B cell (primary cell): ENCODE results near the gene ZNF492. TPM values are rescaled to one million over a fixed set of nuclear protein-coding genes. Genes with fewer than 3 reads are reported as not detected.

ENCODE experiments used
- ATAC-seq: fragments of 200-7000 bp; cut with Tn5 transposase; one replicate; pipeline ENCODE4 v1.10.0; 2021; ENCODE audit warnings: low read depth, mild to moderate bottlenecking, moderate number of reproducible peaks, moderate library complexity
- CTCF ChIA-PET: fragments of 350-600 bp; sonication (Branson Sonifier 250); formaldehyde crosslinking; loops from one replicate; lab custom pipeline; 2021; ENCODE audit warnings: antibody characterized with exemption, inconsistent platforms; lab: Charles Lee
- POLR2A ChIA-PET: fragments of 350-600 bp; sonication (Branson Sonifier 250); formaldehyde crosslinking; loops from one replicate; lab custom pipeline; 2021; ENCODE audit warnings: antibody characterized with exemption; lab: Charles Lee
- DNase-seq: peaks from one replicate; pipeline ENCODE4 v3.0.0; 2013
- H2AFZ ChIP-seq: 2 replicates; pipeline ENCODE4 v1.6.1; 2012; ENCODE audit warnings: mild to moderate bottlenecking, low read depth, low read length; ENCODE audit not compliant: insufficient read depth, poor library complexity, severe bottlenecking
- H3K27ac ChIP-seq, 2 donors: 1 replicate in 1 of 2; 2 replicates in 1 of 2; pipeline ENCODE4 v1.5.1; 2012 to 2013; ENCODE audit warnings: low read length in 2 of 2, mild to moderate bottlenecking in 2 of 2, moderate library complexity in 1 of 2
- H3K27me3 ChIP-seq, 4 experiments: fragments of 200-600 bp in 1 of 4; sonication (generic) in 1 of 4; replicated peaks in 1 of 4; 1 replicate in 2 of 4; 2 replicates in 2 of 4; pipeline versions ENCODE4 v1.6.1 to v1.7.0; 2013 to 2016; ENCODE audit warnings: low read length in 3 of 4, mild to moderate bottlenecking in 2 of 4, mixed read lengths in 1 of 4, moderate library complexity in 1 of 4; ENCODE audit not compliant: insufficient read depth in 4 of 4, control insufficient read depth in 3 of 4; ENCODE audit errors: control extremely low read depth in 1 of 4
- H3K36me3 ChIP-seq, 2 experiments: replicated peaks in 1 of 2; 1 replicate in 1 of 2; 2 replicates in 1 of 2; pipeline versions ENCODE4 v1.6.1 to v1.7.1; 2013; ENCODE audit warnings: low read length in 1 of 2; ENCODE audit not compliant: insufficient read depth in 2 of 2, control insufficient read depth in 1 of 2; ENCODE audit errors: control extremely low read depth in 1 of 2, extremely low read depth in 1 of 2
- H3K4me1 ChIP-seq, 2 donors: fragments of 200-600 bp in 1 of 2; sonication (generic) in 1 of 2; 1 replicate in 1 of 2; 2 replicates in 1 of 2; pipeline versions ENCODE4 v1.5.1 to v1.6.1; 2013 to 2017; ENCODE audit warnings: low read length in 2 of 2; ENCODE audit not compliant: control insufficient read depth in 2 of 2, insufficient read depth in 2 of 2
- H3K4me2 ChIP-seq: replicated peaks from 2 replicates; pipeline ENCODE3; 2012; ENCODE audit warnings: mild to moderate bottlenecking, low read depth, low read length; ENCODE audit not compliant: poor library complexity, severe bottlenecking
- H3K4me3 ChIP-seq, 5 experiments: fragments of 200-600 bp in 1 of 5; sonication (generic) in 1 of 5; 1 replicate in 3 of 5; 2 replicates in 2 of 5; pipeline versions ENCODE4 v1.5.1 to v1.7.0; 2011 to 2016; ENCODE audit warnings: low read length in 4 of 5, mild to moderate bottlenecking in 4 of 5, low read depth in 2 of 5, control low read depth in 1 of 5, moderate library complexity in 1 of 5; ENCODE audit not compliant: insufficient read depth in 1 of 5; ENCODE audit errors: control extremely low read depth in 1 of 5, extremely low read depth in 1 of 5
- H3K79me2 ChIP-seq: fragments of 200-600 bp; sonication (generic); one replicate; pipeline ENCODE4 v1.6.0; 2016; ENCODE audit warnings: low read length; ENCODE audit not compliant: control insufficient read depth, insufficient read depth
- H3K9ac ChIP-seq: fragments of 200-600 bp; sonication (generic); 2 replicates; pipeline ENCODE4 v1.6.1; 2017; ENCODE audit warnings: mild to moderate bottlenecking, low read length, moderate library complexity
- H3K9me3 ChIP-seq, 3 donors: one replicate each; pipeline versions ENCODE4 v1.6.1 to v1.7.1; 2013; ENCODE audit warnings: low read length in 2 of 3; ENCODE audit not compliant: control insufficient read depth in 2 of 3, insufficient read depth in 1 of 3; ENCODE audit errors: control extremely low read depth in 1 of 3
- H4K20me1 ChIP-seq: 2 replicates; pipeline ENCODE4 v1.6.0; 2012; ENCODE audit warnings: mild to moderate bottlenecking, low read length; ENCODE audit not compliant: insufficient read depth, control insufficient read depth, poor library complexity, severe bottlenecking
- H3K27ac Mint-ChIP-seq: one replicate; pipeline ENCODE4 v1.8.0; 2021; ENCODE audit warnings: mixed read lengths
- H3K27me3 Mint-ChIP-seq: one replicate; pipeline ENCODE4 v1.8.0; 2021; ENCODE audit warnings: mixed read lengths
- H3K4me1 Mint-ChIP-seq: one replicate; pipeline ENCODE4 v1.8.0; 2021; ENCODE audit warnings: mixed read lengths
- H3K4me3 Mint-ChIP-seq: one replicate; pipeline ENCODE4 v1.8.0; 2021; ENCODE audit warnings: mixed read lengths
- H3K9me3 Mint-ChIP-seq: one replicate; pipeline ENCODE4 v1.8.0; 2022; ENCODE audit warnings: mixed read lengths; ENCODE audit not compliant: insufficient read depth
- CTCF ChIP-seq: fragments of 200-600 bp; IDR thresholded peaks from one replicate; pipeline ENCODE4 v1.8.0; 2022; ENCODE audit warnings: antibody characterized with exemption, mild to moderate bottlenecking
- EZH2 ChIP-seq: IDR thresholded peaks from 2 replicates; pipeline ENCODE4 v1.6.1; 2012; ENCODE audit warnings: borderline replicate concordance, low read depth, mild to moderate bottlenecking, moderate library complexity, low read length; ENCODE audit not compliant: insufficient read depth, poor library complexity, severe bottlenecking
- WGBS: methylation state at CpG from one replicate; pipeline ENCODE4 v1.1.5; 2013; ENCODE audit warnings: missing lambda C conversion rate; ENCODE audit not compliant: insufficient coverage; 5-methylcytosine and 5-hydroxymethylcytosine counted together
- intact Hi-C: fragments of 100-400 bp; cut with micrococcal nuclease; formaldehyde crosslinking; loops from one replicate; pipeline ENCODE4 v1.10.0; 2022
- polyA plus RNA-seq: library from polyadenylated mRNA; depleted of rRNA; stranded (reverse); fragments of >200 nt; gene quantifications from 2 replicates; pipeline ENCODE4 v1.2.3, GENCODE V29; 2012
- total RNA-seq, 2 donors: library from RNA; stranded (reverse); fragments of 120-200 nt in 1 of 2; gene quantifications; 1 replicate in 1 of 2; 2 replicates in 1 of 2; pipeline versions ENCODE4 v1.2.3 to v1.2.4, GENCODE V29; 2013 to 2022

The ZNF492 gene
- total and polyA plus RNA-seq, 2 donors (not counting 1 experiment from before 2014, with no cell fraction given): 0.37 to 1.2 TPM

DNA sequence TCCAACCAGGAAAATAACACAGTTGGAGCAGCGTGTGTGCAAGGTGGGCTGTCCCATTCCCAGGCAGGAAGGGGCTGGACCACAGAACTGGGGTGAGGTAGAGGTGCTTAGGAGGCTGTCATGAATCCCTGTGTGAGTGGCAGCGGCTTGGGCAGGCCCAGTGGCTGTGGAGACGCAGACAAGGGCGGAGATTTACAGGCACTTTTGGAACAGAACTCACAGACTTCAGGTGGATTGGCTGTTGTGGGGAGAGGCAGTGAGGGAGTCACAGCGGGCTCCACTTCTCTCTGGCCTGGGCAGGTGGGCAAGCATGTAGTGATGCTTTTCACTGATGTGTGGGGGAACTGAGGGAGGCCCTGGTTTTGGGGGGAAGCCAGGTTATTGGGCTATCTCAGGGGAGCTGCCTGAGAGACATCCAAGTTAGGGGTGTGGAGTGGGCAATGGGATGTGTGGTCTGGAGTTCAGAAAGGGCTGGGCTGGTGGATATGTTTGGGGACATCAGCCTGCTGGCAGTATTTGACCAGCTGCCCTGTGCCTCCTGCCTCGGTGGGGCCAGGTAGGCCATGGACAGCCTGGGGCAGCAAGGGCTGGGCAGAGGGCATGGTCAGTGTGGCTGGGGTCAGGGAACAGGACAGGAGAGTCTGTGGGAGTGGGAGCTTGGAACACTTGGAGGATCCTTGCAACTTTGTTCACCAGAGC, 27.0 kb upstream of the ZNF492 start:
- Histone ChIP-seq H3K36me3 (no peaks in the 10 kb centered on the region), H3K4me2 (no peak overlapping the region), H2AFZ (no peak overlapping the region), H3K27ac (no peak overlapping the region), H3K4me1 (no peaks in the 10 kb centered on the region), H3K9ac (no peak overlapping the region), H3K79me2 (no peaks in the 10 kb centered on the region), H3K27me3 (no peaks in the 10 kb centered on the region), H4K20me1 (no peaks in the 10 kb centered on the region), H3K4me3 (no peak overlapping the region), H3K9me3 (peaks cover 0 to 78% (median 0%) of the 10 kb centered on the region in 3 donors)
- DNase-seq (no peak), ATAC-seq (no peak)
- TF ChIP-seq EZH2 (no peak), CTCF (no peak)
- intact Hi-C loops: no loop called here
- ChIA-PET CTCF (no interaction called here), POLR2A (no interaction called here)
- H3K4me1 Mint-ChIP-seq: no peaks in the 10 kb centered on the region
- no peak overlapping the region for H3K27ac Mint-ChIP-seq
- no peak overlapping the region for H3K4me3 Mint-ChIP-seq
- no peaks in the 10 kb centered on the region for H3K27me3 Mint-ChIP-seq
- peaks cover 12% of the 10 kb centered on the region for H3K9me3 Mint-ChIP-seq
- WGBS: 76% methylated on average over 6 of the region's 6 CpGs

GRCh38 chr19:22607653-22608430, 26.3 kb upstream of the ZNF492 start:
- H3K9ac ChIP-seq: no peak overlapping the region
- H3K36me3 ChIP-seq: no peaks in the 10 kb centered on the region
- peaks cover 0 to 76% (median 0%) of the 10 kb centered on the region in 3 donors for H3K9me3 ChIP-seq
- ChIA-PET POLR2A (no interaction called here), CTCF (no interaction called here)
- H3K4me3 Mint-ChIP-seq: no peak overlapping the region
- H3K4me2 ChIP-seq: no peak overlapping the region
- H2AFZ ChIP-seq: no peak overlapping the region
- DNase-seq: no peak
- no peaks in the 10 kb centered on the region for H3K79me2 ChIP-seq
- H3K4me1 ChIP-seq: no peaks in the 10 kb centered on the region
- intact Hi-C loops: no loop called here
- H3K9me3 Mint-ChIP-seq: peaks cover 12% of the 10 kb centered on the region
- H3K4me1 Mint-ChIP-seq: no peaks in the 10 kb centered on the region
- ATAC-seq: no peak
- H4K20me1 ChIP-seq: no peaks in the 10 kb centered on the region
- WGBS: 79% methylated on average over 18 of the region's 18 CpGs
- H3K27me3 ChIP-seq: no peaks in the 10 kb centered on the region
- no peaks in the 10 kb centered on the region for H3K27me3 Mint-ChIP-seq
- TF ChIP-seq CTCF (no peak), EZH2 (no peak)
- no peak overlapping the region for H3K27ac ChIP-seq
- H3K4me3 ChIP-seq: no peak overlapping the region
- no peak overlapping the region for H3K27ac Mint-ChIP-seq
